GM18873 (cell line): Measurements from ENCODE around the gene DOK5.
"Not testable (repeated sequence)": the region's sequence is repeated elsewhere in the genome, so short reads cannot be mapped to it uniquely, and the experiment has no call there.

ENCODE experiments used
- ATAC-seq: cut with Tn5 transposase; IDR thresholded peaks from one replicate; pipeline ENCODE4 v1.9.1; 2021; ENCODE audit warnings: mild to moderate bottlenecking, moderate library complexity, moderate number of reproducible peaks; ENCODE audit not compliant: unreplicated experiment, low FRiP score

The DOK5 gene

DNA sequence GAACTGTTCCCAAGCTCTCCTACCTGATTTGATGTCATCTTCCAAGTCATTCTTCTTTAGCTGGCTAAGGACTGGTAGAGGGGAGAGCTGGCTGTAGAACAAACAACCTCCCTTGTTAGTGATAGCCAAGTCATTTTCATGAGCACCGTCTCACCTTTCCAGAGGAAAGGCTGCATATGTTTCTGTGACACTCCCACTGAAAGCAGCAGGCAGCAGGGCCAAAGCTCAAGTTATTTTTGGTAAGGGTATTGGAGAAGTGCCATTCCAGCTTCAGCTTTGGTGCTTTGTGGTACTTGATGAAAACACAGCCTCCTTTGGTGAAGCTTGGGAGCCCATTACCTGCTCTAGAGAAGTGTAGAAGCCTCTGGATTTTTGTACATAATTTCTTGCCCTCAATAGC lies 5.4 kb upstream of the DOK5 start:
- no peak for ATAC-seq

DNA sequence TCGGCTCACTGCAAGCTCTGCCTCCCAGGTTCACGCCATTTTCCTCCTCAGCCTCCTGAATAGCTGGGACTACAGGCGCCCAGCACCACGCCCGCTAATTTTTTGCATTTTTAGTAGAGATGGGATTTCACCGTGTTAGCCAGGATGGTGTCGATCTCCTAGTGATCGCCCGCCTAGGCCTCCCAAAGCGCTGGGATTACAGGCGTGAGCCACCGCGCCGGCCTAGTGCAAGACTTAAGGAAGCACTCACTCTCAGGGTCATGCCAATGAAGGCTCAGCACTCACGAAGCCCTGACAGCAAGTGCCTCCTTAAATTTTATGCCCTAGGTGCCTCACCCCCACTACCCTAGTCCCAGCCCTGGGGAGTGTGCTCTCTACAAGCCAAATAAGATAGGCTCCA lies 4.7 kb upstream of the DOK5 start:
- no peak for ATAC-seq

DNA sequence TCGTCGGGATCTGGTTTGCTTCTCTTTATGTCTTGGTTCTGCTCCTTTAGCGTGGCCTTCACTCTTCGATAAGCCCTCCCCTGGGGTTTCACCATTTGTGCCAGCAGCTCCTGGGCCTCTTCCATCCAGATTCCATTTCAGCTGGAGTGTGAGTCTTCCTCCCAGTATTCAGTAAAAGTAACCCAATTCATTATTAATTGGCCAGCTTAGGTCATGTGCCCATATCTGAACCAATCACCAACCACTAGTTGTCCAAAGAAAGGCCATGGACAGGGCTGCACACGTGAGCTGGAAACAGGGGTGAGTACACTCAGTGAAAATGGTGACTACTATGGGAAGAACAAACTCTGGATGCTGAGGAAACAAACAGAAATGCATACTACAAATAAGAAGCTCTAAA lies 2.8 kb upstream of the DOK5 start:
- ATAC-seq: no peak

DNA sequence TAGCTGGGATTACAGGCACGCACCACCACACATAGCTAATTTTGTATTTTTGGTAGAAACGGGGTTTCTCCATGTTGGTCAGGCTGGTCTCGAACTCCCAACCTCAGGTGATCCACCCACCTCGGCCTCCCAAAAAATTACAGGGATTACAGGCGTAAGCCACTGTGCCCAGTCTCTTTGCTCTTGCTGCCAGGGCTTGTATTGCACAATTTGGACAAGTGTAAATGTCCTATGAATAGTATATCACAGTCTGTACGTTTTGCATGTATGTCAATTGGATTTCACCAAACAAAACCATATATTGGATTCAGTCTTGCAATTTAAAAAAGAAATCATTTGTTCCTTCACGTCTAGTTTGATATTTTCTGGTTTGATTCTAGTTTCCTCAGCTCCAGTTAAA lies 2.1 kb upstream of the DOK5 start:
- ATAC-seq: no peak

DNA sequence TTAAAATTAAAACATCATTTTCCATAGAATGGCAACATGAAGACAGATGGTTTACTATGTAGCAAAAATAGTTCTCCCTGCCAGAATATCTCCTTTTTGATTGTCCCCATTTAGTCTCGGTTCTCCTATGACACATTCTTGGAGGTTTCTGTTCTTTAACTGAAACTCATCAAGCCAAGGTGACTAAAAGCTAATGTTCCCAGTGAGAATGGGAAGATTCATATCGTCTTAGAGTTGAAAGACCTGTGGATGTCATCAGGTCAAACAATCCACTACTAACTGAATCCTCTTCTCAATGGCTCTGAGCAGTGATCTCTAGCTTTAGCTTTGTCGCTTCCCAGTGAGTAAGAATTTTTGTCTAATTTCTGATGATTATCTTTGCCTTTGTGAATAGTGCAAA lies 1.3 kb upstream of the DOK5 start:
- no peak for ATAC-seq

DNA sequence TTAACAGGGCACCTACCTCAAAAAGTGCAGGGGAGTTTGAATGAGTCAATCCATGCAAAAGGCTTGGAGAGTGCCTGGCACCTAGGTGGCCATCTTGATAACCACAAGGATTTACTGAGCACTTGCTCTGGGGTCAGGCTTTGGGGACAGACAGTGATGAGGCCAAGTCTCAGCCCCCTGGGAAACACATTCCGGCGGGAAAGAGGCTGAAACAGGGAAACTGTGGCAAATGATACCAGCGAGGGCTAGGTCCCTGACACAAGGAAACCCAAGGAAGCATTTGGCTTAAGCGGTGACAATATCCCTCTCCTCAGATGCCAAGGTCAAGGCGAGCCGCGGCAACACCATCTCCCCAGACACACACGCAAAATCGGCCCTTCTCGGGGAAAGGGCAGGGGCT lies 527 bp upstream of the DOK5 start:
- ATAC-seq: no peak

DNA sequence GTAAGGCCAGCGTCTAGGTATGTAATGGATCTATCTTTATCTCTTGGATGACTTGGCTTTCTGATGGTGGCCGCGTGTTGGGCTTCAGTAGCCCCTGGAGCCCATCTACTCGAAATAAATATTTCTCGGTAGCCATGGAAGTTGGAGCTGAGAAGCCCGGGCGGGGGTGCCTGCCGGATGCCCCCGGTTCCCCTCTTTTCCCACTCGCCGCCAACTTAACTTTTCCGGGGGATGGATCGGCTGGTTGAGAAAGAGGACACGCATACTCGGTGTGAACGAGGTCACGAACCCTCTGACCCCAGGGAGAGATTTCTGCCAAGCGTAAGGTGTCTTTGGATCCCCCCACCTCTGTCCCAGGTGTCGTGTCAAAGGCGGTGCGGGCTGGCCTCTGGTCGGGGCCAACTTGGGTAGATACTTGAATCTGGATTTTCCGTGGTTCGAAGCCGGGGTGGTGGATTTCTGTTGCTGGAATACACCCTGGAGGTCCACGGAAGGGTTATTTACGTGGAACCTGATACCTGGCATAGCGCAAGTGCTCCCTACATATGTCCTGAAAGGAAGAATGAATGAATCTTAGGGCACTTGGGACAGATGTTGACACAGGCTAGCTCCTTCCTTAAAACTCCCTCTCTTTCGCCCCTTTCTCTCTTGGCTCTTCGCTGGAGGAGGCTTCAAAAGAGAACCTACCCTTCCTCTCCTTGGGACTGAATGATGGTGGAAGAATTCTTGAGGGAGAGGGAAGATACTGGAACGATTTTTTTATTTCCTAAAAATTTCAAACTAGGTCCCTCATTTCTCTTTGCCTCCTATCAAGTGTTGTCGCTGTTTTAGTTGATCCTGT lies 996 bp downstream of the DOK5 start:
- ATAC-seq: no peak

DNA sequence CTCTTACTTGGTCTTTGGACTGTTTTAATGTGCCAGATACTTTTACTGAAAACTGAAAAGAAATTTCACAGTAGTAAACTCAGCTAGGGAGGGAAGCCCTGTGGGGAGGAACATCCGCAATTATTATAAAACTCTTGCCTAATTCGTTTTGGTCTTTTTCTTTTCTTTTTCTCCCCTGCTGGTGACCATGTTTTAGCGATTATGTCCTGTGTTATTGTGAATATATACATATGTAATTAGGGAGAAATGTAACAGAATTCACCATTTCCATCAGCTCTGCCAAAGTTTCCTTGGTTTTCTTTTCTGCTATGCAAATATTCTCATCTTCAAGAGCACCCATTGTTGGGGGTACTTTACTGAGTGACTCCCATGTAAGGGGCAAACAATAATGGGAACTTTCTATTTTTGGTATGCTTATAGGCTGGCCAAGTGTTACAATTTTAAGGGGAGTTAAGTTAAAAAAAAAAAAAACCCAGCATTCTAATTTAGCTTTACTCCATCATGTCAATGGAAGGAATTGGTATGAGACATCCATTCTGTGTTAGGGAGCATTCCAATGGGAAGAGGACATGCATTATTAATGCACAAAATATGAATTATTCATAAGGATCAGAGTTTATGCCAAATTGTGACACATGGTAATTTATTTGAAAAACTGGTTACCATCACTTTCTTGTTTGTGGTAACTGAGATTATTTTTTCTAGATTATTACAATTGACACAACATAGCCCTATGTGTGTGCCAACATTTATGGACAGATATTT lies 2.0 kb downstream of the DOK5 start:
- ATAC-seq: no peak

DNA sequence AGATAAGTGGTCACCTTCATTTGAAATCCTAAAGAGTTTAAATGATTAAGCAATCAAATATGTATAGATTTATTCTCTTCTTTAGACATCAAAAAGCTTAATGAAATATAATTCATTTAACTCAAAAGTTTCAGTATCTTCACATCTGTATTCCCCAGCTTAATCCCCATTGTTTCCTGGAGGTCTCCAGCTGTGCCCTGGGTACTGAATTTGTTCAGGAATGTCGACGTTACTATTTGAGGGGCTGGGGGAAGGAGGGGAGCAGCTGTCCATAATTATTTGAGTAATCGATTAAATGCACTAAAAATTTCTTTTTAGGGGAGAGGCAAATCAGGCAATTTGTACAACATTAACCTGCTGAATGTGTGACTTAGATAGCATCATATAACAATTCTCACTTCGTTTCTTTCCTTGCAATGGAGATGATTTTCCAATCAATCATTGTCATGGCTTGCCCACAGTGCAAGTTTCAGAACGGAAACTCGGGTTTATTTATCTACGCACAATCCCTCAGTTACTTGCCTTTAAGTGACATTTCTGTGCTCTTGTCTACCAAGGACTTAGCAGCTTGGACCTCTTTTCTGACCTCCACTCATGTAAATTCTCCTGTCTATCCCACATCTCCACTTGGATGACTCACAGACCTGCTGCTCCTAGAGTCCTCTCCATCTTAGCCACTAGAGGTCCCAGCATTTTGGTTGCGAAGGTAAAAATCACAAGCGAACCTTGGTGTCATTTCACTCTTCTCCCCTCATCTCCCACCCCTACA lies 3.9 kb downstream of the DOK5 start:
- ATAC-seq: no peak

DNA sequence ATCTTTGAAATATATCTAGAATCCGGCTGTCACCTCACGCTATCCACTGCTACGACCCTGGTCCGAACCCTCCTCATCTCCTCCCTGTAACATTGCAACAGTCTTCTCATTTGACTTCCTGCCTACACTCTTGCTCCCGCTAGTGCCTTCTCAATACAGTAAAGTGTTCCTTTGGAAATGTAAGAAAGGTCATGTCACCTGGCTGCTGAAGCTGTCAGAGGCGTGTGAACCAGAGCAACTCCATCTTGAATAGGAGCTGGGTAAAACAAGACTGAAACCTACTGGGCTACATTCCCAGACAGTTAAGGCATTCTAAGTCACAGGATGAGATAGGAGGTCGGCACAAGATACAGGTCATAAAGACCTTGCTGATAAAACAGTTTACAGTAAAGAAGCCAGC lies 4.5 kb downstream of the DOK5 start:
- ATAC-seq: not testable (repeated sequence)

DNA sequence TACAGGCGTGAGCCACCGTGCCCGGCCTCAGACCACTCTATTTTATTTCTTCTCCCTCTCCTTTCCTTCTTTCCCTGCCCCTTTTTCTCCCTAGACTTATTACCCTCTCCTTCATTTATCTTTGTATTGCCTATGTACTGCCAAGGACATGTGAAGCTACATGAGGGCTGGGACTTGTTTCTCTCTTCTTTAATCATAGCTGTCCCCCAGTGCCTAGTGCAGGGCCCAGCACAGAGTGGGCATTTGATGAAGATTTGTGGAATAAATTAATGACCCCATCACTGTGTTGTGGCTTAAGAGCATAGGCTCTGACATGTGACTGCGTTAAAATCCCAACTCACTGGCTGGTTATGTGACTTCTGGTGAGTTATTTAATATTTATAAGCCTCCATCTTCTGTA lies 6.0 kb downstream of the DOK5 start:
- ATAC-seq: no peak

DNA sequence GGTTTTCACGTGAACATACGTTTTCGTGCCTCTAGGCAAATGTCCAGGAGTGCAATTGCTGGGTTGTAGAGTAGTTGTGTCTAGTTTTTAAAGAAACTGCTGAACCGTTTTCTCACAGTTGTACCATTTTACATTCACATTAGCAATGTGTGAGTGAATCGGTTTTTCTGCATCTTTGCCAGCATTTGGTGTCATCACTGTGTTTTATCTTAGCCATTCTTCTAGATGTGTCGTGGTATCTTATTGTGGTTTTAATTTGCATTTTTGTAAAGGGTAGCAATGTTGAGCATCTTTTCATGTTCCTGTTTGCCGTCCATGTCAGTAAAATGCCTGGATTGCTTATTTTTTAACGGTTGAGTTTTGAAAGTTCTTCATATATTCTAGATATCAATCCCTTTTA lies 10.2 kb downstream of the DOK5 start:
- no peak for ATAC-seq

DNA sequence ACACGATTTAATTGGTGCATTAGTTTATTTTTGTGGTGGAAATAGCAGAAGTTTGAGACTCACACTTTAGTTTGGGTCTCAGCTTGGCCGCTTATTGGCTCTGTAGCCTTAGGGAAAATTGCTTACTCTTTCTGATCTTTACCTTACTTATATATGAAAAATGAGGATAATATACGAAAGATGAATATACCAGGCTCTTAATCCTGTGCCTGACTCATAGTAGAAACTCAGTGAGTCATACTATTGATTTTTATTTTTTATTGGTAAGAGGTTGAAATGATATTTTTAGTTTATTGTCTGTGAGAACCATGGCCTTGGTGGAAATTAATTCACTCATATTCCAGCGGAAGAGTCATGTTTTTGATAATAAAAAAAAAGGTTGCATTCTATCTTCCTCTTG lies 11.2 kb downstream of the DOK5 start:
- ATAC-seq: no peak

DNA sequence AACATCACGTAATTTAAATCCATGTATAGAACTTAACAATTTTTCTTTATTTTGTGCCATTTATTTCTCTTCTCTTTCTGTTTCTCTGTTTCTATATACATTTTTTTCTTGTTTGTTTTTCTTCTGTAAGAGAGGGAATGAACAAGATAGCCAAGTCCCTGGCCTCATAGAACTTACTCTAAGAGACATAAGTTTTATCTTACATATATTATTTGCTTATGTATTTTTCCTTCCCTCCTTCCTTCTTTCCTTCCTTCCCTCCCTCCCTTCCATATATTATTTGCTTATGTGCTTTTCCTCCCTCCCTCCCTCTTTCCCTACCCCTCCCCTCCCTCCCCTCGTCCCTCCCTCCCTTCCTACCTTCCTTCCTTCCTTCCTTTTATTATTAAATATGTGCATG lies 13.0 kb downstream of the DOK5 start:
- ATAC-seq: no peak

DNA sequence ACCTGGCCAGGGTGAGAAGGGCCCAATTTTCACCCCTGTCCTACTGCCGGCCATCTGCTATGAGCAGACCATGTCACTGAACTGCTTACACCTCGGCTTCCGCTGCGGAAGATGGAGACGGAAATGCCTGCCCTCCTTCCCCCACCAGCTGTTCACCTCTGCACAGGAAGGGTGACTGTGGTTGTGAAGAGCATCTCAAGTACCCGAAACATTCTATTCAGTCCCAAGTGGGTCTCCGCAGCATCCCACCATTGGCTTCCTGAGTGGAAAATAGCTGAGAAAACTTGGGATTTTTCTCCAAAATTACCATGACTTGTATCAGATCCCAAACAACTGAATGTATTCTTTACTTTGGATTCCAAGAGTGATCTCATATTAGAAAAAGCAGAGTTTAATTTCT lies 16.1 kb downstream of the DOK5 start:
- ATAC-seq: no peak

DNA sequence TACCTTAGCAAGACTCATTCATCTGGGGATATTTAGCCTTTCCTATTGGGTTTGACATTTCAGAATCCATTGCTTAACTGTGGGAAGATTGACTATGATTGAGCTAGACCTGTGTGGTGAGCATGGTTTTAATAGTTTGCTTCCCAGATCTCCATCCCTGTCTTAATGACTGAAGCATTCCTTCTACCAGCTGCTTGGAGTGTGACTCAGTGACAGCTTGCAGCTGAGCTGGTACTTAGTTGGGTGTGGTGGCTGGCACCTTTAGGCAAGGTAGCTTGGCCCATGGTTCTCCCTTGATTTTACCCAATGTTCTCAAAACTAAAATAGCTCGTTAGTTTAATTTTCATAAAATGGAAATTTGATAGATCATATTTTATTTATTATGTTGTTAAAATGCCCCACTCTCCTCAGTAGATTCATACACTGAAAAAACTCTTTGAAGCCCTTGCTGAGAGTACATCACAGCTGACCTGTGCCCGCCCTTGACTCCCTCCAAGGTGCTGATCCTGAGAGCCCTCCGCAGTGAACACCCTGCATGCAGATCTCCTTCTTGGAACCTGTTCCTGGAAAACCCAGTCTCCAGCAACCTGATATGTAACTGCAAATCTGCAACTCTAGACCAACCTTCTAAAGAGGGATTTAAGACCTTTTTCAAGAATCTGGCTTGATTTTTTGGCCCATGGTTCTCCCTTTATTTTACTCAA lies 19.1 kb downstream of the DOK5 start:
- no peak for ATAC-seq

DNA sequence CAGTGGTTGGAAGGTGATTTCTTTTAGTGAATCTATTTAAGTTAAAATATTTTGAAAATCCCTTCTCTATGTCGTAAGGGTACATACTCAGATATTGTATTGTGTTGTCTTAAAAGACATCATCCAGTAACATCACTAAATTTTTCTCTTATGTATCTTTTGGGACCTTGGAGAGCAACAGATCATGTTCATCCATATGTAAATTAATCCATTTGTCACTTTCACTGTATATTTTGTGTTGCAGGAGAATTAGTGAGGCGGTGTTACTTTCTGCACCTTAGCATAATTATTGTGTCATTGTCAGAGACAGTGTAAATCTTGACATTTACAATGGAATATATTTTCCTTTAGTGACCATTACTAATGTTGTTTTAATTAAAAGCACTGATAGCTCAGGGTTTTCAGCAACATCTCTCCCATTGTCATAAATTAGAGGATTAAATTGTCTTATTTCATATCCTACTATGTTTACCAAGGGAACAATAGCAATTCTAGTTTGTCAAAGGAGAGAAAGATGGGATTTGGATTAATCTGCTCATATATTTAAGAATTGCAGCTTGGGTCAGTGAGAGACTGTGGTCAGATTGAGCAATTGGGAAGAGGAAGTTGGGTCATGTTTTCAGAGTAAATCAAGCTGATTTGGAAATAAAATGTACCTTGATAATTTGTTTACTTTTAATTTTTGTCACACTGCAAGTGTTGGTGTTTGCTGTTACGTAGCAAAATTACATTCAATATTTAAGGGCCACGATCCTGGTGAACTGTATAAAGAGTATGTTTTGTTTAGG lies 22.7 kb downstream of the DOK5 start:
- ATAC-seq: no peak

DNA sequence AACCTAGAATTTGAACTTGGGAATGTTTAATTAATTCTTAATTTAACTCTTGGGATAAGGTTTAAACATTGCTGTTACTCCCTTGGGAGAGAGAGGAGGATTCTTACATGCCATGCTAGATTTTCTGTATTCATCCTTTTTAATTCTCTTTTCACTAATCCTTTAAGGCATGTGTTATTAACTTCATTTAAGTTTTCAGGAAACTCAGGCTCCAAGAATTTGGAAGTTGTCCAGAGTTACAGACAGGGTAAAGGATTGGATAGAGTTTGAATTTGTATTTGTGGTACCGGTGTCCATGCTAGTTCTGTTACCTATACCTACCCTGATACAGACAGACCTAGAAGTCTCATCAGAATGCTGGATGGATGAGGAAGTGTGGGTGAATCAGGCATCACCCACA lies 23.7 kb downstream of the DOK5 start:
- ATAC-seq: no peak

DNA sequence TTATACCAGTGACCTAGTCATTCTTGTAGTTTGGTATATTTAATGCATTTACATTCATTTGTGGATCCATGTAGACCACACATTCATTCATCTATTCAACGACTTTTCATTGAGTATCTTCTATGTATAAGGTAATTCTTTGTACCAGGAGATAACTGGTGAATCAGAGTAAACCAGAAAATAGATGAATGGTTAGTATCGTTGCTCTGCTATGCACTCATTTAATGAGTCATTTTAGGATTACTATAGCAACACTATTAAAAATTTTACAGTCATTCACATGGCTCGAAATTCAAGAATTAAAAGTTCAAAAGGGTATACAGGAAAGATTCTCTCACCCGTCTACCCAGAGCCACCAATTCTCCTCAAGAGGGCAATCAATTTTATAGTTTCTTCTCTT lies 26.8 kb downstream of the DOK5 start:
- no peak for ATAC-seq

DNA sequence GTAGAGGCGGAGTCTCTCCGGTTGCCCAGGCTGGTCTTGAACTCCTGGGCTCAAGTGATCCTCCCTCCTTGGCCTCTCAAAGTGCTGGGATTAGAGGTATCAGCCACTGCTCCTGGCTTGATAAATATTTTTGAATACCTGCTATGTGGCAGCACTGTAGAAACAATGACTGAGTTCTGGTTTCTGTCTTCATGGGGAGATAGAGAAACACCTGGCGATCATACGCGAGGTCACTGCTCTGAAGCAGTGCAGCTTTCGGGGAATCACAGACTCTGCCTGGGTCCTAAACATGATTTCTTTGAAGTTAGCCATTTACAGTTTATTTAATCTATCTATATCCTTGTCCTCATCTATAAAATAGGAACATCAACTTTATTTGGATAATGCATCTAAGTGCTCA lies 31.2 kb downstream of the DOK5 start:
- no peak for ATAC-seq
